SH-SY5Y (cell line): ENCODE results near the gene RPS6KA2.

Source experiments
- GATA2 ChIP-seq: IDR thresholded peaks from 2 replicates; pipeline ENCODE4 v1.6.1; 2011; ENCODE audit warnings: mild to moderate bottlenecking, low read depth, low read length
- GATA3 ChIP-seq: IDR thresholded peaks from 2 replicates; pipeline ENCODE4 v1.6.1; 2011; ENCODE audit warnings: low read depth, mild to moderate bottlenecking, low read length, moderate library complexity

GRCh38 chr6:166623318-166623717 lies 3.7 kb downstream of the RPS6KA2 start:
- TF ChIP-seq GATA3 = no peak
- TF ChIP-seq GATA2 = no peak
